Measurements from ENCODE around the gene MYL10.

MYL10 gene

DNA sequence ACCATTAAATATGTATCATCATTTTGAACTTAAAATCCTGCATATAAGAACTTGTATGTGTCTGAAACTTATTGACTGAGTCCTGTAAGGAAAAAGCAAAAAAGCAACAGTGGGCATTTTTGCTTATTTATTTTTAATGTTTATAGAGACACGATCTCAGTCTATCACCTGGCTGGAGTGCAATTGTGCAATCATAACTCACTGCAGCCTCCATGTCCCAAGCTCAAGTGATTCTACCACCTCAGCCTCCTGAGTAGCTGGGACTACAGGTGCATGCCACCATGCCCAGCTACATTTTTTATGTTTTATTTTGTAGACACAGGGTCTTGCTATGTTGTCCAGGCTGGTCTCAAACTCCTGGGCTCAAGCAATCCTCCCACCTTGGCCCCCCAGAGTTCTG is 32.2 kb downstream of the MYL10 start:
- DNase-seq (ENCODE audit: low read depth in 2 of 2) = no peak

DNA sequence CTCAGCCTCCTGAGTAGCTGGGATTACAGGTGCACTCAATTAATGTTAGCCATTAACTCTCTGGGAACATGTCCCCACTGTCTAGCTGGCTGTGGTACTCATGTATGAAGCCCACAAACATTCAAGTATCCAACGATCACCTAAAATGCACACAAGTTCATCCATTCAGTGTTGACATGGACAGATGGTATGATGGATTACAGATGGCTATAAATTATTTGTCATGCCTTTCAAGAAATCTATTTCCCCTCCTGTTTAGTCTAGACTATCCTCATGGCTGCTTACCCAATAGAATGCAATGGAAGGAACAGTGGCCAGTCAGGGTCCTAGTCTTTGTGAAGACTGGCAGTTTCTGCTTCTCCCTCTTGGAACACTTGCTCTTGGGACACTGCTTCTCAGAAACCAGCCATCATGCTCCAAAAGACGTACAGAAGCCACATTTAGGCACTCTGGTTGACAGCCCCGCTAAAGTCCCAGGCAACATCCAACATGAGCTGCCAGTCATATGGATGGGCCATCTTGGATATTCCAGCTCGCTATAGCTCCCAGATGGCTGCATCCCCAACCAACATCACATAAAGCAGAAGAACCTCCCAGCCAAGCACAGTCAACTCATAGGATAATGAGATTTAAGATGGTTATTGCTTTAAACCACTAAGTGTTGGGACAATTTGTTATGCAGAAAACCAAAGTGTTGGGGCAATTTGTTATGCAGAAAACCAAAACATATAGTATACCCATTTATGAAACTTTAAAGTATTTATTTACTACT is 33.1 kb downstream of the MYL10 start:
- no peak for DNase-seq (ENCODE audit: low read depth in 2 of 2)

DNA sequence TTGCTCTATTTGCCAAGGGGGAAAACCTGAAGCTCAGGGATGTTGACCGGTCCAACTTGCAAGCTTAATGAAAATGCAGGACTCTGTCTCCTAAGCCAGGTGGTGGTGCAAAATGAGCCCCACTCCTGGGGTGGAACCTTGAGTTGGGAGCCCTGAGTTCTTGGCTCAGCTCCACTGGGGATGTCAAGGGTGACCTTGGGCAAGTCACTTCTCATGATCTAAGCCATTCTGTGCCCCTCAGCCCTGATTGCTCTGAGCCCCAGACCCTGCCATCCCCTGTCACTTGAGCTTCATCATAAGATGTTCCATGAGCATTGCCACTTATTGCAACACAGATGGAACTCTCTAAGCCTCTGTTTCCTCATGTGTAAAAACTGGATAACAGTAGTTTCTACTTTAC is 33.9 kb downstream of the MYL10 start:
- no peak for DNase-seq (ENCODE audit: low read depth in 2 of 2)

DNA sequence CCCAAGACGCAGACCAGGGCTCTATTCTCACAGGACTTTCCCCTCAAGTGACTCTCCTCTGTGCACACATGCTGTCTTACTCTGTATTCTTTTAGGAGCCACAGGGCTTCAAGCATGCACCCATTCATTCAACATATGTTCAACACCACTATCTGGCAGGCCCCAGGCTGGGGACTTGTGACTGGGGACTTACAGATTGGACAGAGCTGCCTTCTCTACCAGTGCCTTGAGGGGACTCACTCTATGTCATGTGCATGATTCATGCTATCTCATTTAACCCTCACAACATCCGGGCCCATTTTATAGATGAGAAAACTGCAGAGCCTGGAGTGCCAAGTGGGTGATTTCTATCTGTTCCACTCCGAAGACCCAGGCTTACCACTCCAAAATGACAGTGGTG is 34.3 kb downstream of the MYL10 start:
- no peak for DNase-seq (ENCODE audit: low read depth in 2 of 2)

DNA sequence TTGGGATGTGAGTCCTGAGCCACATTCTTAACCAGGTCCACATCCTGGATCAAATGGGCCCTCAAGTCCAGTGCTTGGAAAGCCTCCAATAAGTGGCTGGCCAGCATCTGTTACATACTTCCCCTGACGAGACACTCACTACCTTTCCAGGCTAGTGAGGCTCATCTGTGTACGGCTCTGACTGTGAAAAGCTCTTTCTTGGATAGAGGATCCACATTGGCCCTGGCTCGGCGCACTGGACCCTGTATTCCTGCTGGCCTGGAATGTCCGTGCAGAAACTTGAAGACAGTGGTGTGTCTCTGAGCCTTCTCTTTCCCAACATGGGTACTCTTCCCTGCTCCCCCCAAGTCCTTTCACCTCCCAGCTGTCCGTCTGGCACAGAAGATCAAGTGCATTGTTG is 35.5 kb downstream of the MYL10 start:
- no peak for DNase-seq (ENCODE audit: low read depth in 2 of 2)

DNA sequence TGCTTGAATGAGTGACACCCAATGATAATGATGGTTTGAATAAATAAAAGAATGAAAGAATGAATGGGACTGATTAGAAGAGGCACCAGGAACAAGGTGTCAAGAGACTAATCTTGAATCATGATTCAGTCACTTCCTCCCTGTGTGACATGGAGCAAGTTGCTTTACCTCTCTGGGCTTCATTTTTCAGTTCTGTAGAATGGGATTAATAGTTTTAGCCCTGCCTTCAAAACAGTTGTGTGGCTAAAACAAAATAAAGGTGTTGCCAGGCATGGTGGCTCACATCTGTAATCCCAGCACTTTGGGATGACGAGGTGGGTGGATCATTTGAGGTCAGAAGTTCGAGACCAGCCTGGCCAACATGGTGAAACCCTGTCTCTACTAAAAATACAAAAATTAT is 37.6 kb downstream of the MYL10 start:
- DNase-seq (ENCODE audit: low read depth in 2 of 2) = no peak

DNA sequence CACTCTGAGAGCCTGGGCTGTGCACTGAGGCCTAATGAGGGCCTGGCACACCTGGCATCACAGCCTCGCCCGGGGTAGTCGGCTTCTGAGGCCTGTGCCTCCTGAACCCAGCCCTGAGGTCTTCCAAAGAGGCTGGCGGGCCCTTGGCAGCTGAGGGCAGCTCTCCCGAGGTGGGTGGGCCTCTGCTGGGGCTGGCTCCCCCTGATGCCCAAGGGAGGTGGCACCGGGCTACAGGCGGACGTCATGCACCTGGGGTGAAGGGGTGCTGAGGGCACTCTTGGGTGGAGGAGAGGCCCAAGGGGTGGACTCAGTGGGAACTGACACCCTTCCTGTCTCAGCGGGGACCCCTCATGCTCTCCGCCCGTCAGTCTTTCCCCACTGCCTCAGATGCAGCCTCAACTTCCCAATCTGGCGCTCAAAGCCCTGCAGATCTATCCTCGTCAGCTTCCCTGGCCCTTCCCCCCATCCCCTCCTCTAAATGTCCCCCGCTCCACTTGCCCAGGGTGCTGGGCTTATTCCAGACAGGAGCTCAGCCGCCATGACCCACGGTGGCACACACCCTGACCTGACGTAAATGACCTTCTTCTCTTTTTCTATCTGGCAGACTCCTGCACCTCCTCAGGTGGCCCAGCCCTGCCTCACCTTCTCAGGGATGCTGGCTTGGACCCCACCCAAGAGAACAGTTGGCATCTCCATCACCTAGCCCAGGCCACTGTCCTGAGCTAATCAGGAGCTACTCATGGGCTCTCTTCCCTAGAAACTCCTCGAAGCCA is 38.2 kb downstream of the MYL10 start:
- DNase-seq (ENCODE audit: low read depth in 2 of 2) = no peak

DNA sequence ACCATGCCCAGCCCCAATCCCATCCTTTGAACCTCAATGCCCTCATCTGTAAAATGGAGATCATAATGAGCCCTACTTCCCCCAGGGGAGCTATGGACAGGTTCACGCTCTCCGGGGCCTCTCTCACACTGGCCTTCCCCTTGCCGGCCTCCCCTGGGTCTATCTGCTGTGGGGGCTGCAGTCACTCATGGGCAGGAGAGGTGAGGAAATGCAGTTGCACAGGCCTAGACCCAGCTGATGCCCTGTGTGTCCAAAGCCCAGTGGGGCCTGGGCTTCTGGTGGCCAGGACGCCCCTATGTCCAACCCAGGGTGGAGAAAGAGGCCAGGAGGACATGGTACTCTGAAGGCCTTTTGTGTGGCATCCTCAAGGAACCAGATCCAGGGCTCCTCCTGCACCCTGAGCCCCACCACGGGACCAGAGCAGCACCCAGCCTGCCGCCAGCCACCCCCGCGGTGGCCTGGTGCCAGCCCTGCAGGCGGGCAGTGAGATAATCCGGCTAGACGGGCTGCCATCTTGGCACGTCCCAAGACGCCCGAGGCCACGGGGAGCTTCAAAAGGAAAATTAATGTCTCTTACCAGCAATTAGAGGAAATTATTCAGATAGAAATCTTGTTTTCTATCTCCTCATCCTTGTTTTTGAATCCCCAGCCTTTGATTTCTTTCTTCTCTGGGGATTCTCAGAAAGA is 39.0 kb downstream of the MYL10 start:
- DNase-seq (ENCODE audit: low read depth in 2 of 2) = no peak

DNA sequence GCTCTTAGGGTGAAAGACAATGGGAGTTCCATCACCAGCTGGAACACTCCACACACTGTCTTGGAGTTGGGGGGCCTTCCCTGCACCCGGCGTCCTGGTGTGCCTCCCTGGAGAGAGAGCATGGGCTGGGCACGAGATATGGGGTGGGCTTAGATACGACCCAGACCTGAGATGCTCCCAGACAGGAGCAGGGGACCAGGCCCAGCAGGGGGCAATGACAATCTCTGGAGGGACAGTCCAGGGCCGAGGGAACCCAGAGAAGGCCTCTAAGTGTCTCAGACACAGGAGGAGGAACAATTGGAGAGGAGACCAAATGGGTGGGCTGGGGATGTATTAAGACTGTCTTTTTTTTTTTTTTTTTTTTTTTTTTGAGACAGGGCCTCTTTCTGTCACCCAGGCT is 40.0 kb downstream of the MYL10 start:
- DNase-seq (ENCODE audit: low read depth in 2 of 2) = no peak

DNA sequence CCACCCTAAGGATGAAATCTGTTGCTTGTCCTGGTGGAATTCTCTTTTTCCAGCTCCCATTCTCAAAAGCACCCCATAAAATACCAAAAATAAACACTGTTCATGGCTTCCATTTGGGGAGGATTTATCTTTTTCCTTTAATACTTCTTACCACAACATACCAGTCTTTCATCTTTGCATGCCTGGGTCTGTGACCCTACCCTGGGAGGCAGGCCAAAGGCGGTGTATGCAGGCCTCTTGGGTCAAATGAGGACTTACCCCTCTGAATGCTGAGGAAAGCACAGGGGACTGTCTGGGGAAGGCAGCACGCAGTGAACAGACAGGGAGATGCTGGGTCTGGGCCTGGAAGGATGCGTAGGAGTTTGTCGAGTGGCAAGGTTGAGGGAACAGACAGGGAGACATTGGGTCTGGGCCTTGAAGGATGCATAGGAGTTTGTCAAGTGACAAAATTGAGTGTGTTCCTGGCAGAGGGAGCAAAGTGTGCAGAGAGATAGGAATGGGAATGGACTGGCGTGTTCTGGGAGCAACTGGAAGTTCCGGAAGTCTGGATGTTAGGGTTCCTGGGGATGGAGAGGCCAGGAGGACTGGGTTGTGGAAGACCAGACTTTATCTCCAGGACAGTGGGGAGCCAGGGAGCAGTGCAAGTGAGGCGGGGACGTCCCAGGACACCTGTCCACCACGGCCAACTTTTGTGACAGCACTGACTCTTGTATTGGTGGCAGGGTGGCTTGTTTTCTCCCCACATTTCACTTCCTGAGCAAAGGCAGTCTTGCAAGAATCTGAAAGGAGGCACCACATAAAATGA is 40.8 kb downstream of the MYL10 start:
- no peak for DNase-seq (ENCODE audit: low read depth in 2 of 2)

DNA sequence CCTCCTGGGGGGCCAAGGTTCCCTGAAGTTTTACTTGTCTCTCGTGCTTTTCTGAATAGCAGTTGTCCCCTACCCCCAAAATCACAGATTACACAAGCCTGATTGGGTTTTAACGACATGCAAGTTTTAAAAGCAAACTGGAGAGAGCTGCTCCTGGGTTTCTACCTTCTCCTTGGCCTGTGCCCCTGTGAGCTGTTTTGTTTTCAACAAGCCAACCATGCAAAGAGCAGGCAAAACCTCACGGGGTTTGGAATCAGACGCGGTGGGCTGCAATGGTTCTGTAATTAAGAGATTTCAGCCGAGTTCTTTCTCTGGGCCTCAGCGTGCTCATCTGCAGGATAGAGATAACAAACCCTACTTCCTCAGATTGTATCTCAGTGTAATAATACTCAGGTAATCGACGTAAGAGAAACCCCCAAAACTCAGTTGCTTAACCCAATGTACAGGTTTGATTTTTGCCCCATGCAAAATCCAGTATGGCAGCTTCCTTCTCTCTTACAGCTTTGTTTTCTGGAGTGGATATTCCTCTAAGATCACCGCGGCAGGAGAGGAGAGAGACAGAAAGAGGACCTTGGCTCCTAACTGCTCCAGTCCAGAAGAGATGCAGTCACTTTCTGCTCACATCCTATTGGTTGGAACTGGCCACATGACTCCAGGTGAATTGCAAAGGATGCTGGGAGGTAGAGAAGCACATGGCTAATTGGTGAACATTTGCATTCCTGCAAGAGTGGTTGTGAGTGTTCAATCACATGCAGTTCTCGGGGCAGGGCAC is 42.0 kb downstream of the MYL10 start:
- DNase-seq (ENCODE audit: low read depth in 2 of 2) = no peak

DNA sequence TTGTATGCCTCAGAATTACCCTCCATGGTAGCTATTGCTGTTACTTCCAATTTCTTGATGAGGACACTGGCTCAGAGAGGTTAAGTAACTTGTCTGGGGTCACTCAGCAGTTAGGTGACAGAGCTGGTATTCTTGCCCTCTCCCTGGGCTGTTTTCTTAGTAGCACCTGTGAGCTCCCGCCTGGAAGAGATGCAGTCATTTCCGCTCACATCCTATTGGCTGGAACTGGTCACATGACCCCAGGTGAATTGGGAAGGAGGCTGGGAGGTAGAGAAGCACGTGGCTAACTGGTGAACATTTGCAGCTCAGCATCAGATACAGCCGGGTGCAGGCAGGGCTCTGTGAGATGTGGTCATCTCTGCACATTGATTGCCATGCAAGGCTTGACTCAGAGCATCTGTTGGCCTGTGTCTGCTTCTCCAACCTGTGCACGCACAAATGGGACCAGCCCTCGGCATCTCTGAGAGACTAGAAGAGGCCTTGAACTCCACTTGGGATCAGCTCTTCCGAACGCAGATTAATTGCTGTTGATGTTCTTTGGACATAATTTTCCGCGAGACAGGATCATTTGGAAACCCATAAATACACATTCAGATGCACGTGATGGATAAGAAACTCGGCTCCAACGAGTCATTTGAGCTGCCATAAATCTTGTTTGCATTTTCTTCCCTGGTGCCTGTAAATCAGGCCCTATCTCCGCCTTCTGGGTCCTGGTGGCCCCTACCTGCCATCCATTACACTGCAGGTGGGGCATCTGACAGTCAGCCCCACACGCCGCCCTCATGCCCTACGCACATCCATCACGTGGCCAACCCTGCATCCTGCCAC is 42.8 kb downstream of the MYL10 start:
- DNase-seq (ENCODE audit: low read depth in 2 of 2) = no peak

DNA sequence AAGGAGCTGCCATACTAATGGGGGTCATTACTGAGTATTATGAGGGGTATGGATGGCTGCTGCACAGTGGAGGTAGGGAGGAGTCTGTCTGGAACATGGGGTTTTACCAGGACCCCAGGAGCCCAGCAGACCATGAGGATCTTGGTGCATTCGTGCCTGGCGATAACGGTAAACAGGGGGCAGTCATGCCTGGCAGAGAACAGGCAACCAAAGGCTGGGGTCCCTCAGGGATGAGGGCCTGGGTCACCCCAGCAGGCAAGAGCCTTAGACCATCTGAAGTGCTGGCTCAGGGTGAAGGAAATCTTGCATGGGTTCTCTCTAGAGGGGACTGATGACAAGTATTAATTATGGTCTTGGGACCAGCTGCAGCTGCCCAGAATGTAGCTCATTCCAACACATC is 46.1 kb downstream of the MYL10 start:
- DNase-seq (ENCODE audit: low read depth in 2 of 2) = no peak

DNA sequence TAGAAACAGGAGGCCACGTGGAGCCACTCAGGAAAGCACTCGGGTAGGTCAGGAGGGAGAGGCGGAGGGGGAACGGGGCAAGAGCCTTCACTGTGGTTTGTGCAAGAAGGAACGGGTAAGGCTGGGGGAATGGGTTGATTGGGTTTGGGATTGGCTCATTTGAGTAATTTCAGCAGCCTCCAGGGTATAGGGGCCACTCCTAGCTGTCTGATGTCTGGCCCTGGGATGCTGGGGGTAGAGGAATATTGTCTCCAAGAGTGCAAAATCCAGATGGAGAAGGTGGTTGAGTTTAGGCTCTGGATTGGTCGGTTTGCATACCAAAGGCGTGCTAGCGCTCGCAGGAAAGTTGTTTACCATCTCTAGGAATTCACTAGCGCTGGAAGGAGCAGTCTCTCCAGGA is 47.2 kb downstream of the MYL10 start:
- no peak for DNase-seq (ENCODE audit: low read depth in 2 of 2)

DNA sequence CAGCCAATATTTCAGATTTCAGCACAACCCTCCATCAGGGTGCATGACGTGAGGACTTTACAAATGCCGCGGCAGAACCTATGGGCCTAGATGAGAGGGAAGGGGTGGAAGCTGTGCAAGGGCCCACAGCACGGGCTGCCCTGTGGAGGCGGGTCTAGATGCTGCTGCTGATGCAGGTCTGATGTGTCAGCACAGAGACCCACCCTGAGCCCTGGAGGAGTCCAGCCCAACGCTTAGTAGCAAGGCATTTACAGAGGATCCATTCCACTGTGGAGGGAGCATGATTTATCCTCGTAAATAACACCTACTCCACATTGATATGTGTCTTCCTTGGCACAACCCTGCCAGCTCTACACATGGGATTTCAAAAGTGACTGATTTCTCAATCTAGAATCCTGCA is 48.5 kb downstream of the MYL10 start:
- no peak for DNase-seq (ENCODE audit: low read depth in 2 of 2)

DNA sequence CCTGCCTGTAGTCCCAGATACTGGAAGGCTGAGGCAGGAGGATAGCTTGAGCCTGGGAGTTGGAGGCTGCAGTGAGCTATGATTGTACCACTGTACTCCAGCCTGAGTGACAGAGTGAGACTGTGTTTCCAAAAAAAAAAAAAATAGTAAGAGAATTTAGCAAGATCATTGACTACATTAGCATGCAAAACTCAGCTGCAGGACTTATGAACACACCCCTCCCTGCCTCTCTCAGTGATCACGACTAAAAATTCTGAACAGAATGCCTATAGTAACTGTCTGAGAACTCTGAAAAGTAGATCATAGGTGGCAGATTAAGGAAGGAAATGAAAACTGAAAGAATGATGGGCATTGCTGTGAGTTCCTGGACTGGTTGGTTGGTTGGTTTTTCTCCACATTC is 50.5 kb downstream of the MYL10 start:
- DNase-seq (ENCODE audit: low read depth in 2 of 2) = no peak

DNA sequence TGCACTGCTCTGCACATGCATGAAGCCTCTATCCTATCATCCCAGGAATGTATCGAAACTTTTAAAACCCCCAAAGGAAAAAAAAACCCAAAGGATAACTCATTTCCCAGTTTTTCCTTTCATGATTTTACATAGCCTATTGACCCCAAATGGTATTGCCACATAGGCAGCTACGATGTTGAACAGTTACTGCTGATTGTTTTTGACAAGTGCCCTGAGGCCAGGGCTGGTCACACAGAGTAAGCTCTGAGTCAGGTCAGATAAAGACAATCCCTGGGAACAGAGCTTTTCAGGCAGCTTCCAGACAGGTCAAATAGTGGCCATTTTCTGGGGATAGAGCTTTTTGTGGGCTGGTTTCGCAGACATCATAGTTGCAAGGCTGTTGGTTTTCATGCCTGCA is 52.1 kb downstream of the MYL10 start:
- DNase-seq (ENCODE audit: low read depth in 2 of 2) = no peak

DNA sequence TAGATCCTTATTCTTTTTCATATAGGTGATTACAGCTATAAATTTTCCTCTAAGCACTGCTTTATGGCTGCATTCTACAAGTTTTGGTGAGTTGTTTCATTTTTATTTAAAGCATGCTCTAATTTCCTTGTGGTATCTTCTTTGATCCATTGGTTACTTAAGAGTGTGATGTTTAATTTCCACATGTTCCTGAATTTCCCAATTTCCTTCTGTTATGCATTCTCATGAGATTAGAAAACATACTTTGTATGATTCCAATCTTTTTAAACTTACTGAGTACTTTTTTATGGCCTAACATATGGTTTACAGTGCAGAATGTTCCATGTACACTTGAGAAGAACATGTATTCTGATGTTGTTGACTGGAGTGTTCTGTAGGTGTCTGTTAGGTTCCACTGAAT is 53.4 kb downstream of the MYL10 start:
- DNase-seq (ENCODE audit: low read depth in 2 of 2) = no peak

DNA sequence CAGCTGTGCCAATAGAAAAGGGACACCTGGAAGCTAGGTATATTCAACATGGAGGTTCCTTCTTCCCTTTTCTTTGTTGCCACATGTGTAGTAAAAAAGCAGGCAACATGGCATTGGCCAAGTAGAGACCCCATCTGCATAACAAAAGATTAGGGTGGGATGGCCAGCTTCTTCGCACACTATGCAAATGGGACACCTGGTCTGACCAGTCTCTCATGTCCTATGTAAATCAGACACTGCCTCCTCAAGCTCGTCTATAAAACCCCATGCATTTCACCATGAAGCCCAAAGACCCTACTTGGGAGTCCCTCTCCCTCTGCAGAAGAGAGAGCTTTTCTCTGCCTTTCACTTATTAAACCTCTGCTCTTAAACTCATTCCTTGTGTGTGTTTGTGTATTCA is 53.9 kb downstream of the MYL10 start:
- DNase-seq (ENCODE audit: low read depth in 2 of 2) = no peak

DNA sequence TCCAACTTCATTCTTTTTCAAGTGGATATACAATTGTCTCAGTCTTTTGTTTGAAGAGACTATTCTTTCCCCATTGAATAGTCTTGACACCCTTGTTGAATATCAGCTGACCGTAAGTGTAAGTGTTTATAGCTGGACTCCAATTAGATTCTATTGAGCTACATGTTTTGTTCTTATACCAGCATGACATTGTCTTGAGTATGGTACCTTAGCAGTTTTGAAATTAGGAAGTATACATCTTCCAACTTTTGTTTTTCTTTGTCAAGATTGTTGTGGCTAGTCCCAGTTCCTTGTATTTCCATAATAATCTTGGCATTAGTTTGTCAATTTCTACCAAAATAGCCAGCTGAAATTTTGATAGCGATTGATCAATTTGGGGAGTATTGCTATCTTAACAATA is 56.9 kb downstream of the MYL10 start:
- no peak for DNase-seq (ENCODE audit: low read depth in 2 of 2)
